K562 (cell line): ENCODE results near the gene TNFRSF13B. TPM values are rescaled to one million over a fixed set of nuclear protein-coding genes. Genes with fewer than 3 reads are reported as not detected.

Source experiments
- ATAC-seq: fragments of 200-7000 bp; cut with Tn5 transposase; 3 replicates; pipeline ENCODE4 v1.9.1; 2020; ENCODE audit warnings: moderate library complexity
- BruUV-seq: library from RNA; stranded (reverse); fragments of 400-500 nt; replicated peaks from 2 replicates; lab custom pipeline; 2021; lab: Mats Ljungman, UMichigan
- CTCF ChIA-PET: fragments of 300-600 bp; formaldehyde crosslinking; extraction: SDS; loops from one replicate; lab custom pipeline; 2021; ENCODE audit warnings: low intra/inter-chr PET ratio; lab: Yijun Ruan, JAX
- POLR2A ChIA-PET: fragments of 300-600, 350-650 bp; sonication (Branson Sonifier 250); formaldehyde crosslinking; extraction: SDS; loops from one replicate; lab custom pipeline; 2021; ENCODE audit warnings: antibody characterized with exemption, inconsistent platforms; lab: Yijun Ruan, JAX
- DNase-seq, 4 experiments: peaks; one replicate each; pipeline versions ENCODE4 v3.0.0 to v3.0.0-alpha.2; 2011 to 2018; ENCODE audit warnings: low spot score in 3 of 4, mixed read lengths in 3 of 4; ENCODE audit errors: extremely low read depth in 1 of 4
- FAIRE-seq: peaks from 2 replicates; lab custom pipeline; 2011; peaks lifted over from hg19 to GRCh38; lab: Jason Lieb, UNC
- H2AFZ ChIP-seq: 2 replicates; pipeline ENCODE4 v1.6.0; 2011; ENCODE audit warnings: low read depth, low read length, control low read depth, inconsistent platforms
- H3K27ac ChIP-seq: fragments of 200-600 bp; 3 replicates; pipeline ENCODE4 v1.8.0; 2011; ENCODE audit warnings: low read depth, mild to moderate bottlenecking, control low read depth, inconsistent platforms, low read length, moderate library complexity, mixed read lengths; ENCODE audit errors: extremely low read depth
- H3K27me3 ChIP-seq, 2 experiments: fragments of 300-600 bp in 1 of 2; 2 replicates in 1 of 2; 3 replicates in 1 of 2; pipeline versions ENCODE4 v1.6.0 to v1.8.0; 2011; ENCODE audit warnings: inconsistent platforms in 2 of 2, low read length in 2 of 2, mild to moderate bottlenecking in 1 of 2, mixed read lengths in 1 of 2, moderate library complexity in 1 of 2; ENCODE audit not compliant: control insufficient read depth in 2 of 2, insufficient read depth in 2 of 2
- H3K36me3 ChIP-seq: fragments of 300-600 bp; 3 replicates; pipeline ENCODE4 v1.8.0; 2011; ENCODE audit warnings: mild to moderate bottlenecking, low read length, inconsistent platforms; ENCODE audit not compliant: control insufficient read depth, insufficient read depth
- H3K4me1 ChIP-seq, 2 experiments: fragments of 200-600 bp in 1 of 2; replicated peaks in 1 of 2; 2 replicates in 1 of 2; 3 replicates in 1 of 2; pipeline versions ENCODE4 v1.5.1 to v1.8.0; 2011; ENCODE audit warnings: inconsistent platforms in 2 of 2, low read length in 2 of 2, mild to moderate bottlenecking in 1 of 2, mixed read lengths in 1 of 2, moderate library complexity in 1 of 2; ENCODE audit not compliant: control insufficient read depth in 2 of 2, insufficient read depth in 2 of 2
- H3K4me2 ChIP-seq: 2 replicates; pipeline ENCODE4 v1.6.1; 2011; ENCODE audit warnings: low read length, control low read depth, inconsistent platforms, mixed read lengths; ENCODE audit not compliant: insufficient read depth
- H3K4me3 ChIP-seq: fragments of 200-600 bp; sonication (generic), shearing (Covaris generic); 2 replicates; pipeline ENCODE4 v1.5.1; 2016; ENCODE audit warnings: control low read depth, inconsistent platforms
- H3K79me2 ChIP-seq: fragments of 200-600 bp; 3 replicates; pipeline ENCODE4 v1.8.0; 2011; ENCODE audit warnings: low read length, inconsistent platforms; ENCODE audit not compliant: control insufficient read depth, insufficient read depth
- H3K9ac ChIP-seq, 2 experiments: 2 replicates each; pipeline versions ENCODE4 v1.6.0 to v1.6.1; 2011; ENCODE audit warnings: low read depth in 2 of 2, low read length in 2 of 2, control low read depth in 1 of 2, inconsistent platforms in 1 of 2, mild to moderate bottlenecking in 1 of 2, mixed read lengths in 1 of 2; ENCODE audit not compliant: insufficient read depth in 1 of 2
- H3K9me1 ChIP-seq: one replicate; pipeline ENCODE4 v1.6.0; 2011; ENCODE audit warnings: inconsistent platforms, mild to moderate bottlenecking, low read length, moderate library complexity; ENCODE audit not compliant: control insufficient read depth, insufficient read depth
- H3K9me3 ChIP-seq: replicated peaks from 2 replicates; pipeline ENCODE4 v1.5.1; 2011; ENCODE audit warnings: low read depth, low read length, inconsistent platforms; ENCODE audit not compliant: control insufficient read depth, insufficient read depth
- H4K20me1 ChIP-seq: replicated peaks from 2 replicates; pipeline ENCODE4 v1.6.1; 2011; ENCODE audit warnings: low read length, inconsistent platforms, mixed read lengths; ENCODE audit not compliant: control insufficient read depth, insufficient read depth
- CREM ChIP-seq: IDR thresholded peaks from 2 replicates; pipeline ENCODE4 v1.6.1; 2014; ENCODE audit warnings: antibody characterized with exemption, low read depth
- ELF4 ChIP-seq: fragments of 450-650 bp; formaldehyde crosslinking; IDR thresholded peaks from 2 replicates; pipeline ENCODE4 v1.4.0; 2022; ENCODE audit warnings: missing genetic modification characterization
- HCFC1 ChIP-seq: IDR thresholded peaks from 2 replicates; pipeline ENCODE4 v1.6.1; 2012; ENCODE audit warnings: low read depth, low read length, improper control_type of control experiment
- MBD2 ChIP-seq: sonication (generic); IDR thresholded peaks from 2 replicates; pipeline ENCODE4 v1.6.1; 2016; ENCODE audit warnings: low read depth, borderline replicate concordance
- MTA3 ChIP-seq: fragments of 450-650 bp; formaldehyde crosslinking; IDR thresholded peaks from 2 replicates; pipeline ENCODE4 v1.6.1; 2017; ENCODE audit warnings: mild to moderate bottlenecking, borderline replicate concordance
- NFE2L1 ChIP-seq: fragments of 450-650 bp; IDR thresholded peaks from 2 replicates; pipeline ENCODE4 v1.6.1; 2016; ENCODE audit warnings: missing genetic modification characterization, low read depth, mild to moderate bottlenecking, missing compliant biosample characterization, moderate library complexity, borderline replicate concordance
- PHTF2 ChIP-seq: fragments of 250-450 bp; sonication (Bioruptor Pico); IDR thresholded peaks from 2 replicates; pipeline ENCODE4 v1.5.0; 2021; ENCODE audit warnings: mild to moderate bottlenecking
- RUNX1 ChIP-seq: sonication (generic); IDR thresholded peaks from 2 replicates; pipeline ENCODE4 v1.6.1; 2016; ENCODE audit warnings: antibody characterized with exemption, low read depth
- TARDBP ChIP-seq: fragments of 450-650 bp; IDR thresholded peaks from 2 replicates; pipeline ENCODE4 v1.6.1; 2016
- U2AF1 ChIP-seq: fragments of 200-400 bp; formaldehyde crosslinking; optimal IDR thresholded peaks from 2 replicates; pipeline ENCODE3; 2017; ENCODE audit warnings: mild to moderate bottlenecking, low read depth, low read length, moderate library complexity
- ZFP36 ChIP-seq: fragments of 150-350 bp; IDR thresholded peaks from 2 replicates; pipeline ENCODE4 v1.6.1; 2018; ENCODE audit warnings: low read length, low read depth; ENCODE audit not compliant: partially characterized antibody
- ZNF384 ChIP-seq: IDR thresholded peaks from 2 replicates; pipeline ENCODE4 v1.6.1; 2012; ENCODE audit warnings: low read depth, low read length, improper control_type of control experiment
- ZNF57 ChIP-seq: fragments of 450-650 bp; formaldehyde crosslinking; IDR thresholded peaks from 2 replicates; pipeline ENCODE4 v1.4.0; 2020; ENCODE audit warnings: mild to moderate bottlenecking, moderate library complexity
- ZNF589 ChIP-seq: fragments of 200-800 bp; sonication (Bioruptor generic); IDR thresholded peaks from 2 replicates; pipeline ENCODE4 v1.6.1; 2016; ENCODE audit warnings: low read depth, missing genetic modification characterization, missing compliant biosample characterization
- ZZZ3 ChIP-seq: fragments of 450-650 bp; IDR thresholded peaks from 2 replicates; pipeline ENCODE4 v1.6.1; 2016; ENCODE audit warnings: antibody characterized with exemption, mild to moderate bottlenecking, moderate library complexity
- WGBS: fragments of 100-300 bp; shearing (Covaris generic); methylation state at CpG from one replicate; pipeline ENCODE4 v1.1.6; 2016; ENCODE audit warnings: low coverage, mixed read lengths; ENCODE audit not compliant: insufficient coverage; ENCODE audit errors: missing lambda C conversion rate; 5-methylcytosine and 5-hydroxymethylcytosine counted together
- in situ Hi-C: fragments of 300-500 bp; cut with MboI; formaldehyde crosslinking; loops from 4 replicates; pipeline ENCODE4 v1.15.0; 2018; ENCODE audit warnings: inconsistent platforms, mixed read lengths
- intact Hi-C: fragments of 100-400 bp; cut with micrococcal nuclease; formaldehyde crosslinking; loops from 2 replicates; pipeline ENCODE4 v1.14.2; 2022
- polyA plus RNA-seq, 8 experiments: library from polyadenylated mRNA; depleted of rRNA in 4 of 8; stranded (reverse) in 5 of 8; unstranded in 3 of 8; fragments of >200 nt; fragmentation: Nextera tagmentation in 2 of 8; fragmentation: Illumina TruSeq in 1 of 8; extraction: Ambion mirVana in 2 of 8; extraction: Trizol in 1 of 8; gene quantifications; 2 replicates each; pipeline versions ENCODE4 v1.2.1 to v1.2.3, GENCODE V29; 2011 to 2014; ENCODE audit warnings: inconsistent platforms in 1 of 8, missing spikeins in 1 of 8
- total RNA-seq, 7 experiments: library from RNA; depleted of rRNA in 6 of 7; stranded (reverse); fragments of >200 nt in 6 of 7; fragmentation: Illumina TruSeq in 2 of 7; extraction: Trizol in 2 of 7; gene quantifications; 2 replicates each; pipeline versions ENCODE4 v1.2.1 to v1.2.3, GENCODE V29; 2011 to 2021; ENCODE audit warnings: low replicate concordance in 1 of 7
- TF ChIP-seq, protein P1 (sequence below): fragments of 200-800 bp; sonication (Bioruptor generic); IDR thresholded peaks from 2 replicates; pipeline ENCODE4 v1.6.1; 2017; ENCODE audit warnings: missing genetic modification characterization, missing compliant biosample characterization
- TF ChIP-seq, protein P2 (sequence below): sonication (generic); formaldehyde crosslinking; IDR thresholded peaks from 2 replicates; pipeline ENCODE4 v1.8.1; 2022; ENCODE audit warnings: missing genetic modification reagents

The TNFRSF13B gene
- total and polyA plus RNA-seq, 9 of the 15 experiments (the other 6 are each of a cell fraction or from before 2014, with no cell fraction given): not detected

DNA sequence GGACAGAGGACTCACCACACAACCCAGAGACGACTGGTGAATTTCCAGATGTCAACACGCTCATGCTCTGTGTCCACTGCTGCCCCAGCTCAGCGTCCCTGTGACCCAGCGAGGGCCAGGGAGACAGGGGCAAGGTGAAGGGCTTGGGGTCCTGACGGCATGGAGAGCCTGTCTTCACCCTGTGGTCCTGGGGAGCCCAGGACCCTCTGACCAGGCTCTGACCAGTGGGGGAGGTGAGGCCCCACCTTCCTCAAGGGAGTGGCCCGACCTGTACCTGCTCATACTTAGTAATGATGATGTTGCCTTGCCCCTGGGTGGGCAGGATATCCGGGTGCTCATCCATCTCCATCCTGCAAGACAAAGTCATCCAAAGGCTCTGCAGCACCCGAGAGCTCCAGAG is 39.8 kb downstream of the TNFRSF13B start (continued):
- no peak for TF ChIP-seq ZNF57 (CRISPR knock-in tag)
- TF ChIP-seq, protein P1, sequence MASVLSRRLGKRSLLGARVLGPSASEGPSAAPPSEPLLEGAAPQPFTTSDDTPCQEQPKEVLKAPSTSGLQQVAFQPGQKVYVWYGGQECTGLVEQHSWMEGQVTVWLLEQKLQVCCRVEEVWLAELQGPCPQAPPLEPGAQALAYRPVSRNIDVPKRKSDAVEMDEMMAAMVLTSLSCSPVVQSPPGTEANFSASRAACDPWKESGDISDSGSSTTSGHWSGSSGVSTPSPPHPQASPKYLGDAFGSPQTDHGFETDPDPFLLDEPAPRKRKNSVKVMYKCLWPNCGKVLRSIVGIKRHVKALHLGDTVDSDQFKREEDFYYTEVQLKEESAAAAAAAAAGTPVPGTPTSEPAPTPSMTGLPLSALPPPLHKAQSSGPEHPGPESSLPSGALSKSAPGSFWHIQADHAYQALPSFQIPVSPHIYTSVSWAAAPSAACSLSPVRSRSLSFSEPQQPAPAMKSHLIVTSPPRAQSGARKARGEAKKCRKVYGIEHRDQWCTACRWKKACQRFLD (CRISPR knock-in tag): no peak

DNA sequence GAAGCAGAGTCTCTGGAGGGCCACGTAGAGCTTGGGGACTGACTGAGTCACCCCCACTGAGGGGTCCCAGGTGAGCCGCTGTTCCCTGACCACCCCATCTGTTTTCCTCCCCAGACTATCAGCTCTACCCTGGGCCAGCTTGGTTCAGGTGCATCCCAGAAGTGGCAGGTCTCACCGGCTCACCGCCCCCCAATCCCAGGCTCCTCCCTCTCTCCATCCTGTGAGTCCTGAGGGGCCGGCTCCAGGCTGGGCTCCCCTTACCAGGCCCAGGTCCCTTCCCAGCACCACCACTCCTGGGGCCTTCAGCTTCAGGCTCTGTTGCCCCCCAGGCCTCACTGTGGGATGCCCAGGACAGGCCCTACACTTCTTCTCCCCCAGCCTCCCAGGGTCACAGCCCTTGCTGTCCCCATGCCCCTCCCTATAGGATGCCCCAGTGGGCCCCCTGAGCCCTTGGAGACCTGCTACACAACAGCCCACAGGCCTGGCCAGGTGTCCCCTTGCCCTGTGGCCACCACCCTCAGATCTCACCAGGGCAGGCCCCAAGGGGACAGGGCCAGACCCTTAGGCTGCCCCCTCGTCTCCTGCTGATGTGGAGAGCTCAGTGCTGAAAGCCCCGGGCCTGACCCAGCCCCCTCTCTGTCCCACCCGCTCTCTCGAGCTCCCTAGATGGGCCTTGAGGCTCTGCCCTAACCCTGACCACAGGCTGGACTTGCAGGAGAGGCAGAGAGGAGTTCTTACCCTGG is 40.4 kb downstream of the TNFRSF13B start:
- BruUV-seq: no TSS peak
- H3K36me3 ChIP-seq: no peaks in the 10 kb centered on the region
- H3K27ac ChIP-seq: no peak overlapping the region
- H3K9me1 ChIP-seq: no peaks in the 10 kb centered on the region
- H3K79me2 ChIP-seq: no peaks in the 10 kb centered on the region
- no peak overlapping the region for H3K9ac ChIP-seq
- no peaks in the 10 kb centered on the region for H4K20me1 ChIP-seq
- DNase-seq (no peak), ATAC-seq (no peak), FAIRE-seq (no peak)
- TF ChIP-seq ZFP36: no peak
- TF ChIP-seq ZZZ3: no peak
- no peak for TF ChIP-seq ZNF589 (CRISPR knock-in tag)
- no peak for TF ChIP-seq RUNX1
- no peak for TF ChIP-seq NFE2L1 (tag)
- TF ChIP-seq PHTF2 (CRISPR knock-in tag): no peak
- no peak for TF ChIP-seq CREM
- no peak for TF ChIP-seq HCFC1
- TF ChIP-seq MTA3: no peak
- TF ChIP-seq, protein P2, sequence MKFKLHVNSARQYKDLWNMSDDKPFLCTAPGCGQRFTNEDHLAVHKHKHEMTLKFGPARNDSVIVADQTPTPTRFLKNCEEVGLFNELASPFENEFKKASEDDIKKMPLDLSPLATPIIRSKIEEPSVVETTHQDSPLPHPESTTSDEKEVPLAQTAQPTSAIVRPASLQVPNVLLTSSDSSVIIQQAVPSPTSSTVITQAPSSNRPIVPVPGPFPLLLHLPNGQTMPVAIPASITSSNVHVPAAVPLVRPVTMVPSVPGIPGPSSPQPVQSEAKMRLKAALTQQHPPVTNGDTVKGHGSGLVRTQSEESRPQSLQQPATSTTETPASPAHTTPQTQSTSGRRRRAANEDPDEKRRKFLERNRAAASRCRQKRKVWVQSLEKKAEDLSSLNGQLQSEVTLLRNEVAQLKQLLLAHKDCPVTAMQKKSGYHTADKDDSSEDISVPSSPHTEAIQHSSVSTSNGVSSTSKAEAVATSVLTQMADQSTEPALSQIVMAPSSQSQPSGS (CRISPR knock-in tag): no peak
- no peak for TF ChIP-seq ZNF384
- TF ChIP-seq TARDBP: no peak
- no peak for TF ChIP-seq MBD2
- TF ChIP-seq U2AF1: no peak
- TF ChIP-seq ELF4: no peak
- no peaks in the 10 kb centered on the region for H3K9me3 ChIP-seq
- intact Hi-C loops (no loop called here), in situ Hi-C loops (no loop called here)
- ChIA-PET POLR2A (interaction anchor here (0.5 kb wide), 1 partner anchor 23 kb away, joined by 4 read pairs; no protein-coding TSS in a partner anchor), CTCF (no interaction called here)
- H3K4me2 ChIP-seq: no peak overlapping the region
- peaks cover 0 to 63% of the 10 kb centered on the region in 2 experiments; a peak in 3 of 5 replicates for H3K27me3 ChIP-seq
- 0% methylated on average over 5 of the region's 9 CpGs for WGBS
- no peak overlapping the region for H2AFZ ChIP-seq
- H3K4me1 ChIP-seq: no peaks in the 10 kb centered on the region
- H3K4me3 ChIP-seq: no peak overlapping the region
